Activated T-cell treated with anti-CD3 and anti-CD28 coated beads for 4 hours (primary cell): ENCODE data around the gene NAA15.
"Not testable (repeated sequence)": the region's sequence is repeated elsewhere in the genome, so short reads cannot be mapped to it uniquely, and the experiment has no call there.

ENCODE experiments used
- DNase-seq: peaks from one replicate; pipeline ENCODE4 v3.0.0-alpha.2; 2020

The NAA15 gene

GRCh38 chr4:139368998-139369397 lies 67.7 kb downstream of the NAA15 start:
- DNase-seq, result no peak

- no peak for DNase-seq
Measured at GRCh38 chr4:139374251-139374650, 72.9 kb downstream of the NAA15 start.

GRCh38 chr4:139386421-139386820 lies 85.1 kb downstream of the NAA15 start:
- no peak for DNase-seq

- no peak for DNase-seq
Measured at GRCh38 chr4:139389102-139389501, 87.8 kb downstream of the NAA15 start.

- DNase-seq, result no peak
Measured at GRCh38 chr4:139389991-139390390, 88.7 kb downstream of the NAA15 start.

- DNase-seq, result no peak
Measured at GRCh38 chr4:139391731-139392130, 90.4 kb downstream of the NAA15 start.

GRCh38 chr4:139392797-139393196 lies 91.5 kb downstream of the NAA15 start:
- DNase-seq, result no peak

- no peak for DNase-seq
Measured at GRCh38 chr4:139401368-139401767, 100.1 kb downstream of the NAA15 start.

GRCh38 chr4:139402436-139402835 lies 101.1 kb downstream of the NAA15 start:
- no peak for DNase-seq

GRCh38 chr4:139403462-139403861 lies 102.2 kb downstream of the NAA15 start:
- no peak for DNase-seq

- DNase-seq, result no peak
Measured at GRCh38 chr4:139410312-139410711, 109.0 kb downstream of the NAA15 start.

- not testable (repeated sequence) for DNase-seq
Measured at GRCh38 chr4:139414671-139415210, 113.4 kb downstream of the NAA15 start.

- DNase-seq, result no peak
Measured at GRCh38 chr4:139416073-139416673, 114.9 kb downstream of the NAA15 start.

GRCh38 chr4:139419388-139419914 lies 118.1 kb downstream of the NAA15 start:
- no peak for DNase-seq

GRCh38 chr4:139420652-139421051 lies 119.3 kb downstream of the NAA15 start:
- DNase-seq, result no peak

GRCh38 chr4:139436122-139436521 lies 134.8 kb downstream of the NAA15 start:
- no peak for DNase-seq

GRCh38 chr4:139438141-139438540 lies 136.8 kb downstream of the NAA15 start:
- no peak for DNase-seq

- DNase-seq, result no peak
Measured at GRCh38 chr4:139441029-139441428, 139.7 kb downstream of the NAA15 start.

GRCh38 chr4:139443661-139444060 lies 142.4 kb downstream of the NAA15 start:
- no peak for DNase-seq

GRCh38 chr4:139444881-139445280 lies 143.6 kb downstream of the NAA15 start:
- DNase-seq, result not testable (repeated sequence)

GRCh38 chr4:139447078-139447477 lies 145.8 kb downstream of the NAA15 start:
- not testable (repeated sequence) for DNase-seq

- DNase-seq, result no peak
Measured at GRCh38 chr4:139450586-139450985, 149.3 kb downstream of the NAA15 start.

- no peak for DNase-seq
Measured at GRCh38 chr4:139451997-139452396, 150.7 kb downstream of the NAA15 start.

GRCh38 chr4:139453041-139453370 lies 151.7 kb downstream of the NAA15 start:
- DNase-seq, result peak; percentile 47
